GM12873 (cell line): Measurements from ENCODE around the gene UBTFL1.
A peak's percentile ranks its signal among the peaks of the same experiment; 100 is the strongest.
"Not testable (repeated sequence)": the region's sequence is repeated elsewhere in the genome, so short reads cannot be mapped to it uniquely, and the experiment has no call there.

Experiments
- CTCF ChIP-seq: IDR thresholded peaks from 2 replicates; pipeline ENCODE4 v1.5.1; 2012; ENCODE audit warnings: low read depth, mild to moderate bottlenecking, moderate library complexity, low read length, control low read depth; ENCODE audit not compliant: insufficient read depth; ENCODE audit errors: missing control alignments

Gene UBTFL1

DNA sequence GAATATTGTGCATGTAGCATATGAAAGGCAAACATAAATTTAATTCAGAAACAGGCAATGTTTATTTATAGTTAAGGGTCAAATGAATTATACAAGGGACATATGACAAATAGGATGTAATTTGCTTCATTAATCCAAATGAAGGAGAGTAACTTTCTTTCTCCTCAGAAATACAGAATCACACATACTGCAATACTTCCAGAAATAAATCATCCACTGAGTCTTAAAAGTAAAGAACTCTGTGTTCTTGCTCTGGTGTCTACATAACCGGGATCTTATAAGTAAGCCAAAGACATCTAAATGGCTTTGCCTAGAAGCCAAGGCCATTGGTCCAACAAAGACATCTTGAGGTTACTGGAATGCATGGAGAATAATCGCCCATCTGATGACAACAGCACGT lies at the start of gene UBTFL1:
Gene UBTFL1 (plus strand): TSS at position 301 of the 400 bp plus-strand sequence. CDS start 0 bp downstream, at position 301.
- not testable (repeated sequence) for TF ChIP-seq CTCF

DNA sequence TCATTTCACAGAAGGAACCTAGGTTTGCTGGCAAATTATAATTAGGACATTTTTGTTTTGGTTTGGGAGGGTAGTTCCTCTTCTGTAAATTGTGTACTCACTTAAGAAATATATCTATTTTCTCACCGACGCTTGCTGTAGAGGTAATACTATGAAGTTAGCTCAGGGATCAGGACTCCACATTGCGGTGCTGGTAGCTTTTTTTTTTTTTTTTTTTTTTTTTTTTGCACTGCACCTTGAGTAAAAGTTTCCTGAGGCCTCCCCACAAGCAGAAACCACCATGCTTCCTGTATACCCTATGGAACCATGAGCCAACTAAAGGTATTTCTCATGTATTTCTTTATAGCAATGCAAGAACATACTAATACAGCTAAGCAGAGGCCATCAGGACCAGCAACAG lies 14.7 kb downstream of the UBTFL1 start:
- no peak for TF ChIP-seq CTCF

- peak; percentile 20 for TF ChIP-seq CTCF
Measured at GRCh38 chr11:90113541-90113940, 27.8 kb downstream of the UBTFL1 start.

DNA sequence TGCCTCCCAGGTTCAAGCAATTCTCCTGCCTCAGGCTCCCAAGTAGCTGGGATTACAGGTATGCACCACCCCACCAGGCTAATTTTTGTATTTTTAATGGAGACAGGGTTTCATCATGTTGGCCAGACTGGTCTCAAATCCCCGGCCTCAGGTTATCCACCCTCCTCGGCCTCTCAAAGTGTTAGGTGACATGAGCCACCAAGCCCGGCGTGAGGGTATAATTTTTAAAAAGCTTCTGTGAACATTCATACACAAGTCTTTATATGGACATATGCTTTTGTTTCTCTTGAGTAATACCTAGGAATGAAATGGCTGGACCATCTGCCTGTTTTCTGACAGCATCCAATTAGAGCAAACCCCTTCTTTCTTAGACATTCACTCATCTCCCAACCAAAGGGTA lies 34.4 kb downstream of the UBTFL1 start:
- TF ChIP-seq CTCF, result no peak

DNA sequence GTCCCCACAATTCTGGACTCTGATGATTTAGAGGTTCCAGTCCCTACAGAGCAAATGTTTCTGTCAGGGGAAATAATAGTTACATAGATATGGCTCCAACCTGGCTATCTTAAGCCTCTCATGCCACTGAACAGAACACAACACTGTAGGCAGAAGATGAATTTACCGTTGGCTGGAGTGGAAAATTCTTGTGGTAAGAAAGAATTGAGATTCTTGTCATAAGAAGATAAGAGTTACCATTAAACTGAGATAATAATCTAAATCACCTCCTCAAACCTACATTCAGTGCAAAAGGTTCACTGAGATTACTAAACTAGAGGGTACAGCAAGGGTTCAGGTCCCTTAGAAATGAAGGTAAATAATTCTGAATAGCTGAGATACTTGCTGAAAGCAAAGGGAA lies 38.6 kb downstream of the UBTFL1 start:
- TF ChIP-seq CTCF, result no peak

- no peak for TF ChIP-seq CTCF
Measured at GRCh38 chr11:90124946-90125345, 39.2 kb downstream of the UBTFL1 start.

- TF ChIP-seq CTCF, result no peak
Measured at GRCh38 chr11:90133560-90134477, 48.1 kb downstream of the UBTFL1 start.
